T-cell (primary cell): ENCODE measurements around the gene CUBN. TPM values are rescaled to one million over a fixed set of nuclear protein-coding genes. Genes with fewer than 3 reads are reported as not detected.

Experiments used
- ATAC-seq, 4 experiments: fragments of 200-7000 bp in 3 of 4; fragments of 150-1000 bp in 1 of 4; cut with Tn5 transposase; replicated peaks in 1 of 4; 1 replicate in 3 of 4; 2 replicates in 1 of 4; pipeline ENCODE4 v1.10.0; 2021; ENCODE audit warnings: moderate library complexity in 3 of 4, mild to moderate bottlenecking in 2 of 4, moderate number of reproducible peaks in 1 of 4
- CTCF ChIA-PET, 2 donors: fragments of 300-600 bp; sonication (Branson Sonifier 250); formaldehyde crosslinking; loops; one replicate each; lab custom pipeline; 2022; ENCODE audit warnings: antibody characterized with exemption in 2 of 2; lab: Charles Lee
- POLR2A ChIA-PET, 2 donors: fragments of 300-600 bp; sonication (Branson Sonifier 250); formaldehyde crosslinking; loops; one replicate each; lab custom pipeline; 2022; ENCODE audit warnings: antibody characterized with exemption in 2 of 2; lab: Charles Lee
- DNase-seq, 35 experiments: peaks; one replicate each; pipeline versions ENCODE4 v3.0.0 to v3.0.0-alpha.2; 2013 to 2023
- H3K27ac ChIP-seq: one replicate; pipeline ENCODE4 v1.5.1; 2013; ENCODE audit warnings: low read length
- H3K27me3 ChIP-seq, 2 experiments: replicated peaks in 1 of 2; 1 replicate in 1 of 2; 2 replicates in 1 of 2; pipeline versions ENCODE4 v1.6.1 to v1.7.0; 2013; ENCODE audit warnings: low read length in 1 of 2, mixed read lengths in 1 of 2; ENCODE audit not compliant: control insufficient read depth in 2 of 2, insufficient read depth in 2 of 2; ENCODE audit errors: extremely low read depth in 1 of 2
- H3K36me3 ChIP-seq, 2 donors: 1 replicate in 1 of 2; 2 replicates in 1 of 2; pipeline versions ENCODE4 v1.6.1 to v1.7.0; 2013; ENCODE audit warnings: low read length in 1 of 2; ENCODE audit not compliant: control insufficient read depth in 2 of 2, insufficient read depth in 1 of 2; ENCODE audit errors: extremely low read depth in 1 of 2
- H3K4me1 ChIP-seq, 2 experiments: 1 replicate in 1 of 2; 2 replicates in 1 of 2; pipeline versions ENCODE4 v1.6.1 to v1.7.0; 2013; ENCODE audit warnings: low read length in 2 of 2, mixed read lengths in 1 of 2; ENCODE audit not compliant: insufficient read depth in 2 of 2, control insufficient read depth in 1 of 2; ENCODE audit errors: extremely low read depth in 1 of 2
- H3K4me3 ChIP-seq, 2 donors: 1 replicate in 1 of 2; 2 replicates in 1 of 2; pipeline versions ENCODE4 v1.5.1 to v1.7.0; 2013; ENCODE audit warnings: mild to moderate bottlenecking in 2 of 2, low read length in 1 of 2, moderate library complexity in 1 of 2; ENCODE audit not compliant: control insufficient read depth in 1 of 2; ENCODE audit errors: extremely low read depth in 1 of 2
- H3K9me3 ChIP-seq: 2 replicates; pipeline ENCODE4 v1.7.0; 2013
- H3K27ac Mint-ChIP-seq, 2 donors: one replicate each; pipeline ENCODE4 v1.8.0; 2020 to 2021; ENCODE audit warnings: mild to moderate bottlenecking in 2 of 2, mixed read lengths in 2 of 2
- H3K27me3 Mint-ChIP-seq, 2 donors: one replicate each; pipeline ENCODE4 v1.8.0; 2021 to 2022; ENCODE audit warnings: mixed read lengths in 2 of 2
- H3K36me3 Mint-ChIP-seq: one replicate; pipeline ENCODE4 v1.8.0; 2021; ENCODE audit warnings: mixed read lengths
- H3K4me1 Mint-ChIP-seq, 3 donors: one replicate each; pipeline ENCODE4 v1.8.0; 2020 to 2022; ENCODE audit warnings: mixed read lengths in 3 of 3, mild to moderate bottlenecking in 1 of 3
- H3K4me3 Mint-ChIP-seq, 3 donors: one replicate each; pipeline ENCODE4 v1.8.0; 2020 to 2022; ENCODE audit warnings: mild to moderate bottlenecking in 3 of 3, mixed read lengths in 3 of 3, moderate library complexity in 3 of 3
- H3K9me3 Mint-ChIP-seq, 3 donors: one replicate each; pipeline ENCODE4 v1.8.0; 2020 to 2022; ENCODE audit warnings: mixed read lengths in 3 of 3
- WGBS: methylation state at CpG from one replicate; pipeline ENCODE4 v1.1.5; 2013; ENCODE audit warnings: missing lambda C conversion rate; ENCODE audit not compliant: insufficient coverage; 5-methylcytosine and 5-hydroxymethylcytosine counted together
- total RNA-seq, 35 experiments: library from RNA in 6 of 35; stranded (reverse) in 6 of 35; fragments of 120-200 nt in 1 of 35; gene quantifications; one replicate each; pipeline versions ENCODE4 v1.2.1 to v1.2.4 and lab custom pipeline; 2013 to 2026

CUBN gene
- total RNA-seq, 5 donors from 2014 or later (not counting 1 experiment from before 2014, with no cell fraction given) = 6.3 to 11.4 (median 8.6) TPM

DNA sequence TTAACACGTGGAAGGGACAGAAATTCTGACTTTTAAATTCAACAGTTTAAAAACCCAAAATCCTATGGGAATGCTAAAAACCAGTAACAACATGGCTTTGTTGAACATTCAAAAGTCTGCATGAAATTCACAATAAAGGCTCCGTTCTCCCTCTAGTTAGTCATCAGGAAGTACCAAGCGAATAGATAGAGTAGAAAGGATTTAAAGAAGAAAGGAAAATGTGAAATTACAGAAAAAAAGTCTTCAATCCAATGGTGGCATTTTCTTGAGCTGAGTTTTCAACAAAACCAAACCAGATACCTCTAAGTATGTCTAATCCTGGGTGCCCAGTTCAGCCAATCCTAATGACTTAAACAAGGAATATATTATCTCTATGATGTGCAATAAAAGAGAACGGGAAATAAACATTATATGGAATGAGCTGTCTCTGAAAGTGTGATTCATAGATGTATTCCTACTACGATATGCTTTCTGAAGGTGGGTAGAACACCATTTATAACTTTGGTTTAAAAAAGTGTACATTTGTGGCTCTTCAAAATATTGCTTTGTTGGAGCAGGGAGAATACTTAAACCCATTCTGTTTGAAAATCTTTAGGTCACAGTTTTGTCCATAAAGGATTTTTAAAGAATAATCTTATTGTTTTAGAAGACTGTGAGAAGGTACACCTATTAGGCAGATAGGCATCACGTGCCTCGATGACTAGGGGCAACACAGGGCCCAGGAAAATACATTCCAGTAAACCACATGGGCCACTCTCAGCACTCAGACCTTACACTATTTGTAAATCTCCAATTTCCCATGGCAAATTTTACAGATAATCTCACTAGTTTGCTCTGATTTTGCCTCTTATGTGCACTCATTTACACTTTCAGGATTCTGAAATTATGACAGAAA, 87.7 kb downstream of the CUBN start:
- DNase-seq (no peak), ATAC-seq (no peak)
- Mint-ChIP-seq H3K36me3 (peaks cover 17% of the 10 kb centered on the region), H3K4me1 (no peaks in the 10 kb centered on the region), H3K27ac (no peak overlapping the region), H3K27me3 (no peaks in the 10 kb centered on the region), H3K9me3 (no peaks in the 10 kb centered on the region), H3K4me3 (no peak overlapping the region)
- no peaks in the 10 kb centered on the region for H3K36me3 ChIP-seq
- H3K27ac ChIP-seq = no peak overlapping the region
- WGBS = 80% methylated on average over 1 of the region's 7 CpGs
- no peaks in the 10 kb centered on the region for H3K9me3 ChIP-seq
- H3K4me1 ChIP-seq = no peaks in the 10 kb centered on the region
- H3K4me3 ChIP-seq = no peak overlapping the region
- POLR2A ChIA-PET = no interaction called here
- CTCF ChIA-PET = no interaction called here
- no peaks in the 10 kb centered on the region for H3K27me3 ChIP-seq

GRCh38 chr10:17038627-17039026, 91.0 kb downstream of the CUBN start:
- DNase-seq = no peak
- no peaks in the 10 kb centered on the region for H3K36me3 ChIP-seq
- Mint-ChIP-seq H3K27ac (no peak overlapping the region), H3K4me1 (peaks cover 11 to 12% (median 11%) of the 10 kb centered on the region in 3 donors), H3K9me3 (no peaks in the 10 kb centered on the region), H3K4me3 (no peak overlapping the region), H3K36me3 (peaks cover 16% of the 10 kb centered on the region), H3K27me3 (no peaks in the 10 kb centered on the region)
- no peaks in the 10 kb centered on the region for H3K9me3 ChIP-seq
- no peak overlapping the region for H3K4me3 ChIP-seq
- ATAC-seq = no peak
- H3K27ac ChIP-seq = no peak overlapping the region
- H3K4me1 ChIP-seq = peaks cover 0 to 6% of the 10 kb centered on the region in 2 experiments
- no peaks in the 10 kb centered on the region for H3K27me3 ChIP-seq
- ChIA-PET POLR2A (interaction anchor here in 1 of 2 donors (0.5 kb wide), 1 partner anchor 205 kb away, joined by 7 read pairs; no protein-coding TSS in a partner anchor), CTCF (no interaction called here)
- WGBS = 97% methylated on average over 3 of the region's 5 CpGs

GRCh38 chr10:17037910-17038309, 91.7 kb downstream of the CUBN start:
- ChIA-PET CTCF (interaction anchor here in 1 of 2 donors (0.7 kb wide), 1 partner anchor 16 kb away, joined by 3 read pairs; no protein-coding TSS in a partner anchor), POLR2A (interaction anchor here in 1 of 2 donors (0.5 kb wide), 1 partner anchor 205 kb away, joined by 5 read pairs; no protein-coding TSS in a partner anchor)
- Mint-ChIP-seq H3K36me3 (peaks cover 14% of the 10 kb centered on the region), H3K27ac (no peak overlapping the region), H3K4me1 (peaks cover 18 to 19% (median 18%) of the 10 kb centered on the region in 3 donors), H3K4me3 (no peak overlapping the region), H3K9me3 (no peaks in the 10 kb centered on the region), H3K27me3 (no peaks in the 10 kb centered on the region)
- Histone ChIP-seq H3K4me1 (peaks cover 3 to 13% of the 10 kb centered on the region in 2 experiments), H3K4me3 (no peak overlapping the region), H3K27ac (no peak overlapping the region), H3K9me3 (no peaks in the 10 kb centered on the region), H3K36me3 (no peaks in the 10 kb centered on the region), H3K27me3 (no peaks in the 10 kb centered on the region)
- ATAC-seq (no peak), DNase-seq (no peak)
- 91% methylated on average over 5 of the region's 6 CpGs for WGBS

- Histone ChIP-seq H3K4me1 (peaks cover 9 to 20% of the 10 kb centered on the region in 2 experiments), H3K27ac (no peak overlapping the region), H3K9me3 (no peaks in the 10 kb centered on the region), H3K27me3 (no peaks in the 10 kb centered on the region), H3K4me3 (no peak overlapping the region), H3K36me3 (no peaks in the 10 kb centered on the region)
- Mint-ChIP-seq H3K27ac (no peak overlapping the region), H3K9me3 (no peaks in the 10 kb centered on the region), H3K4me3 (no peak overlapping the region), H3K36me3 (peaks cover 12% of the 10 kb centered on the region), H3K27me3 (no peaks in the 10 kb centered on the region), H3K4me1 (peaks cover 36 to 42% (median 41%) of the 10 kb centered on the region in 3 donors)
- WGBS = no CpG with 5 or more reads among the region's 1 CpG
- CTCF ChIA-PET = interaction anchor here (0.6 to 0.7 kb wide), 3 partner anchors 29 to 221 kb away, joined by 3 to 7 read pairs (median 3); no protein-coding TSS in a partner anchor
- POLR2A ChIA-PET = interaction anchor here (0.6 to 1.3 kb wide), 2 partner anchors 24 to 100 kb away, joined by 3 to 4 read pairs; no protein-coding TSS in a partner anchor
- DNase-seq = no peak
- ATAC-seq = no peak
Measured at GRCh38 chr10:17035446-17035845, 94.2 kb downstream of the CUBN start.

- no peak for ATAC-seq
- Mint-ChIP-seq H3K27me3 (no peaks in the 10 kb centered on the region), H3K27ac (peak overlapping the region; percentile 53 to 83), H3K36me3 (peaks cover 9% of the 10 kb centered on the region), H3K9me3 (no peaks in the 10 kb centered on the region), H3K4me3 (peak overlapping the region in 1 of 3 donors; percentile 37), H3K4me1 (peaks cover 36 to 58% (median 57%) of the 10 kb centered on the region in 3 donors)
- Histone ChIP-seq H3K9me3 (no peaks in the 10 kb centered on the region), H3K4me1 (peaks cover 24 to 36% of the 10 kb centered on the region in 2 experiments), H3K36me3 (no peaks in the 10 kb centered on the region), H3K4me3 (no peak overlapping the region), H3K27ac (peak overlapping the region; percentile 6), H3K27me3 (no peaks in the 10 kb centered on the region)
- POLR2A ChIA-PET = no interaction called here
- CTCF ChIA-PET = no interaction called here
- peak in 1 of 35 experiments; percentile 25 for DNase-seq
- 80% methylated on average over 1 of the region's 7 CpGs for WGBS
Measured at GRCh38 chr10:17033529-17034260, 95.9 kb downstream of the CUBN start.
